ENCODE results near the gene NDST1. TPM values are rescaled to one million over a fixed set of nuclear protein-coding genes. Genes with fewer than 3 reads are reported as not detected.

Gene NDST1
- polyA plus RNA-seq, 1 donor (not counting 4 experiments of a cell fraction or from before 2014, with no cell fraction given), result 24.9 TPM

- FAIRE-seq, result no peak
- peaks cover 51% of the 10 kb centered on the region for H3K4me1 ChIP-seq (ENCODE audit: control insufficient read depth, extremely low read depth, insufficient read depth, low read length)
Observed at GRCh38 chr5:150515446-150515845, 7.5 kb downstream of the NDST1 start.

GRCh38 chr5:150516011-150516410 lies 8.1 kb downstream of the NDST1 start:
- FAIRE-seq (no peak), DNase-seq (ENCODE audit: low read depth, low spot score) (no peak)
- Histone ChIP-seq H2AFZ (ENCODE audit: control insufficient read depth, low read length) (no peak overlapping the region), H3K79me2 (ENCODE audit: control insufficient read depth, insufficient read depth, low read length) (peaks cover 66% of the 10 kb centered on the region), H3K36me3 (ENCODE audit: control insufficient read depth in 2 of 2, extremely low read depth in 1 of 2, insufficient read depth in 2 of 2, low read length in 2 of 2) (peaks cover 8 to 9% of the 10 kb centered on the region in 2 experiments), H3K9me3 (ENCODE audit: control insufficient read depth, low read depth, low read length) (no peaks in the 10 kb centered on the region), H3K27ac (ENCODE audit: control insufficient read depth, insufficient read depth, low read length) (no peak overlapping the region), H4K20me1 (ENCODE audit: control insufficient read depth, extremely low read depth, insufficient read depth, low read length) (peaks cover 21% of the 10 kb centered on the region), H3K27me3 (ENCODE audit: control insufficient read depth, extremely low read depth, insufficient read depth, low read length) (no peaks in the 10 kb centered on the region), H3K9me1 (ENCODE audit: control insufficient read depth, extremely low read depth, insufficient read depth, low read length) (peaks cover 18% of the 10 kb centered on the region), H3K9ac (ENCODE audit: control insufficient read depth, extremely low read depth, insufficient read depth, low read length) (no peak overlapping the region), H3K4me1 (ENCODE audit: control insufficient read depth, extremely low read depth, insufficient read depth, low read length) (peaks cover 50% of the 10 kb centered on the region), H3K4me2 (ENCODE audit: control insufficient read depth, extremely low read depth, insufficient read depth, low read depth, low read length) (no peak overlapping the region), H3K4me3 (ENCODE audit: control insufficient read depth in 2 of 3, extremely low read depth in 1 of 3, insufficient read depth in 2 of 3, low read depth in 1 of 3, low read length in 3 of 3) (no peak overlapping the region)
- TF ChIP-seq CTCF (optimal IDR thresholded peaks at IDR 0.05 in 1 of 3, IDR thresholded peaks at IDR 0.05 in 1 of 3, conservative IDR thresholded peaks at IDR 0.05 in 1 of 3; ENCODE audit: extremely low read depth in 1 of 3, insufficient read depth in 2 of 3, low read length in 3 of 3) (no peak), EZH2 (IDR thresholded peaks at IDR 0.05; ENCODE audit: low read length) (no peak)
- dilution Hi-C loops (cut with MboI; ENCODE audit: extremely low pct_ligation_motif_present, low sequenced_read_pairs), result no loop called here

More at GRCh38 chr5:150515446-150515845, 7.5 kb downstream of the NDST1 start:
- DNase-seq (ENCODE audit: low read depth, low spot score), result no peak
- Histone ChIP-seq H3K36me3 (ENCODE audit: control insufficient read depth in 2 of 2, extremely low read depth in 1 of 2, insufficient read depth in 2 of 2, low read length in 2 of 2) (peaks cover 9% of the 10 kb centered on the region in 2 experiments), H3K79me2 (ENCODE audit: control insufficient read depth, insufficient read depth, low read length) (peaks cover 66% of the 10 kb centered on the region), H3K9ac (ENCODE audit: control insufficient read depth, extremely low read depth, insufficient read depth, low read length) (no peak overlapping the region), H3K9me3 (ENCODE audit: control insufficient read depth, low read depth, low read length) (no peaks in the 10 kb centered on the region), H2AFZ (ENCODE audit: control insufficient read depth, low read length) (no peak overlapping the region), H3K4me2 (ENCODE audit: control insufficient read depth, extremely low read depth, insufficient read depth, low read depth, low read length) (no peak overlapping the region), H3K9me1 (ENCODE audit: control insufficient read depth, extremely low read depth, insufficient read depth, low read length) (peaks cover 18% of the 10 kb centered on the region), H4K20me1 (ENCODE audit: control insufficient read depth, extremely low read depth, insufficient read depth, low read length) (peaks cover 21% of the 10 kb centered on the region), H3K27me3 (ENCODE audit: control insufficient read depth, extremely low read depth, insufficient read depth, low read length) (no peaks in the 10 kb centered on the region), H3K4me3 (ENCODE audit: control insufficient read depth in 2 of 3, extremely low read depth in 1 of 3, insufficient read depth in 2 of 3, low read depth in 1 of 3, low read length in 3 of 3) (no peak overlapping the region), H3K27ac (ENCODE audit: control insufficient read depth, insufficient read depth, low read length) (no peak overlapping the region)
- dilution Hi-C loops (cut with MboI; ENCODE audit: extremely low pct_ligation_motif_present, low sequenced_read_pairs), result no loop called here
- TF ChIP-seq EZH2 (IDR thresholded peaks at IDR 0.05; ENCODE audit: low read length), result no peak
